HL-60 (cell line): Measurements from ENCODE around the gene ACTL10.

Source experiments
- DNase-seq, 2 experiments: peaks; one replicate each; pipeline ENCODE4 v3.0.0-alpha.2; 2010 to 2020; ENCODE audit warnings: low read depth in 1 of 2, low spot score in 1 of 2
- H3K27ac ChIP-seq: fragments of 250-450 bp; sonication (Bioruptor Pico); replicated peaks from 2 replicates; pipeline ENCODE4 v1.5.1; 2020; ENCODE audit warnings: mild to moderate bottlenecking, moderate library complexity
- H3K27me3 ChIP-seq: fragments of 250-450 bp; sonication (Bioruptor Pico); 2 replicates; pipeline ENCODE4 v1.5.1; 2021; ENCODE audit warnings: mild to moderate bottlenecking, moderate library complexity; ENCODE audit not compliant: insufficient read depth, poor library complexity, severe bottlenecking
- H3K4me3 ChIP-seq: replicated peaks from 2 replicates; pipeline ENCODE4 v1.5.1; 2011; ENCODE audit warnings: mild to moderate bottlenecking, control low read depth, low read length; ENCODE audit not compliant: insufficient read depth
- GABPA ChIP-seq: IDR thresholded peaks from 2 replicates; pipeline ENCODE4 v1.6.1; 2012; ENCODE audit warnings: low read depth
- POLR2AphosphoS5 ChIP-seq: IDR thresholded peaks from 2 replicates; pipeline ENCODE4 v1.6.1; 2012; ENCODE audit warnings: low read depth
- REST ChIP-seq: IDR thresholded peaks from 2 replicates; pipeline ENCODE4 v1.6.1; 2012; ENCODE audit warnings: low read depth; ENCODE audit not compliant: insufficient replicate concordance
- SPI1 ChIP-seq: IDR thresholded peaks from 2 replicates; pipeline ENCODE4 v1.6.1; 2012; ENCODE audit warnings: low read depth, mild to moderate bottlenecking, borderline replicate concordance
- TF ChIP-seq, protein P1 (sequence below): IDR thresholded peaks from one replicate; pipeline ENCODE4 v1.5.1; 2011; ENCODE audit warnings: low read length, control low read depth, inconsistent platforms; ENCODE audit not compliant: insufficient read depth

The ACTL10 gene

GRCh38 chr20:33703498-33704137, 36.9 kb downstream of the ACTL10 start:
- Histone ChIP-seq H3K27ac (no peak overlapping the region), H3K27me3 (no peaks in the 10 kb centered on the region), H3K4me3 (no peak overlapping the region)
- no peak for DNase-seq
- TF ChIP-seq GABPA (no peak), REST (no peak), POLR2AphosphoS5 (no peak), SPI1 (no peak)
- TF ChIP-seq, protein P1, sequence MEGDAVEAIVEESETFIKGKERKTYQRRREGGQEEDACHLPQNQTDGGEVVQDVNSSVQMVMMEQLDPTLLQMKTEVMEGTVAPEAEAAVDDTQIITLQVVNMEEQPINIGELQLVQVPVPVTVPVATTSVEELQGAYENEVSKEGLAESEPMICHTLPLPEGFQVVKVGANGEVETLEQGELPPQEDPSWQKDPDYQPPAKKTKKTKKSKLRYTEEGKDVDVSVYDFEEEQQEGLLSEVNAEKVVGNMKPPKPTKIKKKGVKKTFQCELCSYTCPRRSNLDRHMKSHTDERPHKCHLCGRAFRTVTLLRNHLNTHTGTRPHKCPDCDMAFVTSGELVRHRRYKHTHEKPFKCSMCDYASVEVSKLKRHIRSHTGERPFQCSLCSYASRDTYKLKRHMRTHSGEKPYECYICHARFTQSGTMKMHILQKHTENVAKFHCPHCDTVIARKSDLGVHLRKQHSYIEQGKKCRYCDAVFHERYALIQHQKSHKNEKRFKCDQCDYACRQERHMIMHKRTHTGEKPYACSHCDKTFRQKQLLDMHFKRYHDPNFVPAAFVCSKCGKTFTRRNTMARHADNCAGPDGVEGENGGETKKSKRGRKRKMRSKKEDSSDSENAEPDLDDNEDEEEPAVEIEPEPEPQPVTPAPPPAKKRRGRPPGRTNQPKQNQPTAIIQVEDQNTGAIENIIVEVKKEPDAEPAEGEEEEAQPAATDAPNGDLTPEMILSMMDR: no peak

- H3K4me3 ChIP-seq: no peak overlapping the region
- H3K27ac ChIP-seq: no peak overlapping the region
- TF ChIP-seq GABPA: no peak
- no peak for TF ChIP-seq REST
- TF ChIP-seq SPI1: no peak
- no peaks in the 10 kb centered on the region for H3K27me3 ChIP-seq
- DNase-seq: no peak
Observed at GRCh38 chr20:33704197-33704924, 37.6 kb downstream of the ACTL10 start.

GRCh38 chr20:33707668-33708067, 40.9 kb downstream of the ACTL10 start:
- no peak overlapping the region for H3K27ac ChIP-seq
- TF ChIP-seq GABPA (no peak), REST (no peak), SPI1 (no peak), POLR2AphosphoS5 (no peak)
- TF ChIP-seq, protein P1: no peak
- no peaks in the 10 kb centered on the region for H3K27me3 ChIP-seq
- no peak overlapping the region for H3K4me3 ChIP-seq
- DNase-seq: no peak
